ENCODE results near the gene NCOA1.
"Not testable (repeated sequence)": the region's sequence is repeated elsewhere in the genome, so short reads cannot be mapped to it uniquely, and the experiment has no call there.

NCOA1 gene

GRCh38 chr2:24508878-24509277 is 17.8 kb downstream of the NCOA1 start:
- no peak for ATAC-seq

- peak; percentile 39 to 65 for ATAC-seq
Observed at GRCh38 chr2:24509425-24509824, 18.4 kb downstream of the NCOA1 start.

- ATAC-seq, result no peak
Observed at GRCh38 chr2:24509840-24510239, 18.8 kb downstream of the NCOA1 start.

- ATAC-seq, result no peak
Observed at GRCh38 chr2:24510771-24511170, 19.7 kb downstream of the NCOA1 start.

GRCh38 chr2:24511198-24511597 is 20.1 kb downstream of the NCOA1 start:
- no peak for ATAC-seq

GRCh38 chr2:24511894-24512293 is 20.8 kb downstream of the NCOA1 start:
- ATAC-seq, result peak; percentile 59 to 79

- no peak for ATAC-seq
Observed at GRCh38 chr2:24512404-24512803, 21.4 kb downstream of the NCOA1 start.

- ATAC-seq, result no peak
Observed at GRCh38 chr2:24512831-24513230, 21.8 kb downstream of the NCOA1 start.

GRCh38 chr2:24513281-24514071 is 22.4 kb downstream of the NCOA1 start:
- no peak for ATAC-seq

GRCh38 chr2:24514820-24515219 is 23.8 kb downstream of the NCOA1 start:
- no peak for ATAC-seq

- peak; percentile 33 to 59 for ATAC-seq
Observed at GRCh38 chr2:24515335-24515734, 24.3 kb downstream of the NCOA1 start.

- no peak for ATAC-seq
Observed at GRCh38 chr2:24515831-24516230, 24.8 kb downstream of the NCOA1 start.

- ATAC-seq, result no peak
Observed at GRCh38 chr2:24517247-24517646, 26.2 kb downstream of the NCOA1 start.

- no peak for ATAC-seq
Observed at GRCh38 chr2:24520175-24520574, 29.1 kb downstream of the NCOA1 start.

- peak; percentile 69 to 70 for ATAC-seq
Observed at GRCh38 chr2:24521162-24521857, 30.3 kb downstream of the NCOA1 start.

GRCh38 chr2:24521975-24522639 is 31.1 kb downstream of the NCOA1 start:
- peak; percentile 86 to 88 for ATAC-seq

- peak in 1 of 2 donors; percentile 30 for ATAC-seq
Observed at GRCh38 chr2:24527536-24527935, 36.5 kb downstream of the NCOA1 start.

GRCh38 chr2:24530796-24531195 is 39.7 kb downstream of the NCOA1 start:
- no peak for ATAC-seq

- not testable (repeated sequence) for ATAC-seq
Observed at GRCh38 chr2:24531610-24532009, 40.6 kb downstream of the NCOA1 start.

GRCh38 chr2:24532057-24532456 is 41.0 kb downstream of the NCOA1 start:
- ATAC-seq, result not testable (repeated sequence)

- ATAC-seq, result not testable (repeated sequence)
Observed at GRCh38 chr2:24533574-24533973, 42.5 kb downstream of the NCOA1 start.

GRCh38 chr2:24538720-24539119 is 47.7 kb downstream of the NCOA1 start:
- no peak for ATAC-seq

- no peak for ATAC-seq
Observed at GRCh38 chr2:24539258-24539657, 48.2 kb downstream of the NCOA1 start.
